ENCODE data around the gene SLC8A1.

SLC8A1 gene

DNA sequence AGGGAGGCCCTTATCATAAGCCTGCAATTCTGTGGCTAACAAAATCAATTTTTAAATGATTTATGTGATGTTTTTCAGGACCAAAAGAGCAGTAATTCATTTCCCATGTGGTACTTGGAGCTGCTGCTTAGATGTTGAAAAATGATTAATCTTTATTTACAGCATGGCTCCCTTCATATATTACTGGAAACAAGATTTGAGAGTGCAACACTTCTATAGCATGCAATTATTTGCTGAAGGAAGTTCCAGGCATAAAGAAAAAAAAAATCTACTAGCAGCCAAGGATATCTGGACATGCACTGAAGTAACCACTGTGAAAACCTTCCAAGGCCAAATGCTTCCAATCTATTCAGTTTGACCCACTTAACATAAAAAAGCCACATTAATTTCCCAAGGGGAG lies 186.3 kb downstream of the SLC8A1 start:
- DNase-seq = no peak

DNA sequence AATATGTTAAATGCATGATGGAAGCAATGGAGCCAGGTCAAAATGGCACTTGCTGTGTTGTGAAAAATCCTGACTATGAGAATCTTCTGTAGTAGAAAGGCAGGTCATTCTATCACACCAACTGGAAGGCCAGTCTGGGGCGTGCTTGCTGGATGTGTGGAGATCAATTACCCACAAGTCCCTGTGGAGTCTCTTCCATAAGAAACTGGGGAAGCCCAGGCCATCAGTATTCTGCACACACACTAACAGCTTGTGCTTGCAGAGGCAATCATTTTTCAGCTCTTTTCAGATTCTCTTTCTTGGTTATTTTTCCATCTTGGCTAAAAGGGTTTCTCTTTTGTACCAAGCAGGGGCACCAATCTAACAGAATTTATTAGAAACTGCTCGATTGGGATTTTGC lies 190.8 kb downstream of the SLC8A1 start:
- DNase-seq = no peak

DNA sequence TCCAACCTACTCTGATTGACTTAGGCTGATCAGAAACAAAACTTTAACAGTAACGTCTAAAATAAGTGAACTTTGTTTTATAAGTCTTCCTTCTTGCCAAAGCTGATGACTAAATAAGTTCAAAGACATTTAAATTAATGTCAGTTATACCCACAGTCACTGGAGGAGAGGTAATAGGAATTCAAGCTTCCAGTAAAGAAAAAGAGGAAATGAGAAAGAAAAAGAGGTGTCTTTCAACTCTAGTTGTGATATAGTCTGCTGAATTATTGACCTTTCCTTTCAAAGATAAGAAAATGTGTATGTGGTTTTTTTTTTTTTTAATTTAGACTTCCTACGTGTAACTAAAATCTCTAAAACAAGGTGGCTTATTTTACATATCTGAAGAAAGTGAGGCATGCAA lies 191.5 kb downstream of the SLC8A1 start:
- no peak for DNase-seq

DNA sequence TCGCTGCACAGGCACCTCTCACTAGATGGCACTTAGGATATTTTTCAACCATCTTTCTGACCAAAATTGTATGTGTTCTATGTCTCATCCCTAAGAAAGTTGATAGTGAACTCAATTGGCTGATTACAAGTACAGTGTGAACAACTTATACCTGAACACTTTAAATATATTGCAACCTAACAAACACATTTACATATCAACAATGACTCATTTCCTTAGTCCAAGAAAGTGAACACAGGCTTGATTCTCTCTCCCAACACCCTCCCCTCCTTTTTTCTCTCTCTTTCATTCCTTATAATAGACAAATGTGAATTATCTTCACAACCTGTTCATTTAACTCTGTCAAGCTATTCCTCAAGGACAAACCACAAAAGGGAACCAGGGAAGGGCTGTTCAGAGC lies 192.0 kb downstream of the SLC8A1 start:
- DNase-seq = no peak

DNA sequence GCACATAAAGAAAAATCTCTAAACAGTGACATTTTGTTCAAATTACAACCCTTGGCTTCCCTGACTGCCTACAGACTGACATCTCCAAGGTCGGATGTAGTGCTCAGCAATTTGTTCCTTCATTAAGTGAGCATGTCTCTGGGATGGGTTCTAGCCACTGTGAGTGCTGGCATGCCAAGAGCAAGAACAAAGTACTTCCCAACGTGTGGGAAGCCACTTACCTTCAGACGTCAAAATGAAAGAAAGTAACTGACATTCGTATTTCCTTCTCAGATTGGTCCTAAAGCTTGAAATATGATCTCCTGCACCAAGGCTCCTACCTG lies 193.8 kb downstream of the SLC8A1 start:
- no peak for DNase-seq

DNA sequence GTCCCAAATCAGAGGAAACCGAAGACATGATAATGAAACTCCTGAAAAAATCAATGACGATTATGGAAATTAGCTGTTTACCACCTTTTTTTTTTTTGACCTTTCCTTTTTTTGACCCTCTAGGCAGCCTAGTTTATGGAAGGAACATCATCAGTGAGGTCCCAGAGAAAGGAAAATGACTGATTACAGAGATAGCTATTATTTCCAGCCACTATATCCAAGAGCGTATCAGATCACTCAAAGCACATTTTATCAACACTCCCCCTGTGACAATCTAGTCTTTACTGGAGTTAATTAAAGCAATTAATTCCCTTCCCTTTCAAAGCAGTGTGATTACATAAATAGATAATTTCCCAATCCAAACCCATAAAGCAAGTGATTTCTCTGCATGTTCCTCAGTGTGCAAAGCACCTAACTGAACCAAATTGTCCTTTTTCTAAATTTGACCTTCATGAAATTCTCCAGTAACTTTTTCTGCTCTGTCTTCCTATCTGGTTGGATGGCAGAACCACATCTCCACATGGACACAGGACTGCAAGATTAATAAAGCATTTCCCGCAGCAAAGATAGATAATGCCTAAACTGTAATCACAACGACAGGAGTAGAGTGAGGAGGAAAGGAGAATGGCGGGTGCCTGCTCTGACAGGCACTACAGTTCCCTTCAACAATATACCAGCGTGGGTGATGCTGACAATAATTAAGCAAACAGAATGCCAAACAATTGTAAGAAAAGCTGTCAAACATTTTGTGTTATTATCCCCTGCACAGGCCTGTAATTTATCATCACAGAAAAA lies 194.4 kb downstream of the SLC8A1 start:
- DNase-seq = no peak

DNA sequence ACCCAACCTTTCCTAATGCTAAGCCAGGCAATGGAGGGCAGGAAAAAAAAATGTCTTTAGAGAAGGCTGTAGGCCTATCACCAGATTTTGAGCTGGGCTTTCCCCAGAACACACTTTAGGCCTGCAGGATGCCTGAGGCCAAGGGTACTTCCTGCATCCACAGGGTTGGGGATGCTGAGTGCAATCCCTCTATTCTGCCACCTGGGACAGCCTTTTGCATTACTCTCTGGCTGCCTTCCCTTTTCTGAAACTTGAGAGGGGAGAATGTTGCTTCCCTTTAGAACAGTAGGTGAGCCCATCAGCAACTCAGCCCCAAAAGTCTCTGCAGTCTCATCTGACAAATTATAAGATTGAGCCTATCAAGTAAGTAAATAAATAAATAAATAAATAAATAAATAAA lies 195.2 kb downstream of the SLC8A1 start:
- no peak for DNase-seq

DNA sequence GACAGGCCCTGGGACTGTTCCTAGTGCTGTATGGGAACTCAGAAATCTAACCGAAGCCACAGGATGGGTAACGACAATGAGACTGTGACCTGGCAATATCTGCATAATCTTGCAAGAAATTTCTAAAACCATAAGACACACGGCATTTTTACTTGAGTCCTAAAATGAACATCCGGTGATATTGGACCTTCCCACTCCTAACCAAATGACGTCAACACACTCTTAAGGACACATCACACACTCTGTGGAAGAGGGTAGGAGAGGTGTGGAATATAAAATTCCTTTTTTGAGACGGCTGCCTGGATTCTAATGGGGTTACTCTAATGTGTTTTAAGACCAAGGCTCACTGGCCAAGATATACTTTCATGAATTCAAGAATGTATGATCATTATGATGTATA lies 195.9 kb downstream of the SLC8A1 start:
- no peak for DNase-seq

DNA sequence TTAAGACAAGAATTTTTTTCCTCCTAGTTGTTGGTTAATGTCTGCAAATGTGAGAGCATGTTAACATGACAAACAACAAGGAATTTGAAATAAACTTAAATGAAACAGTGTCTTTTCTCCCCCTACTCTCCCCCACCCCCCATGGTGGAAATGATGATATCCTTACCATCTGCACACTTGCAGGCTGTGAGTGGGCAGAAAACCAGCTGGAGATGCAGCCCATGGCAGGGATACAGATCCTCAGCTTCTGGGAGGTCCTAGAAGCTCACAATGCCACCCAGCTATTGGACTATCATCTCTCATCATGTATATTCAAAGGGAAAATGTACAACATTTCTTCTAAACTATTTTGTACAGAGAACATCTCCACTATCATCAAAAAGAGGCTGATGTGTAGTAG lies 196.8 kb downstream of the SLC8A1 start:
- no peak for DNase-seq

DNA sequence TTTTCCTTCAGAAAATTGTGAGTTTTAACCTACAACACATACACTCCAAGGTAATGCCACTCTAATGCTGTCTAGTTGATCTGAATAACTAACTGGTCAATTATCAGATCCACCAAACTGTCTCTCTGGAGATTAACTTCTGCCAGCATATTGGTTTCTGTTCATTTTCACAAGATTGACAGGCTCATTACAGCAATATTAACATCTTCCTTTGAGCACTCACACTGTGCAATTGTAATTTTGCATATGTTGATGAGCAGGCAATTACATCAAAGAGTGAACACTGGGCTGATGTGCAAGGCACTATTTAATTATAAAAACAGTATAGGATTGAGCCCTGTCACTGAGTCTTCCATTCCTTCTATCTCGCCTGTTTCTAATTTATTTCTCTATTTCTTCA lies 197.3 kb downstream of the SLC8A1 start:
- DNase-seq = no peak

DNA sequence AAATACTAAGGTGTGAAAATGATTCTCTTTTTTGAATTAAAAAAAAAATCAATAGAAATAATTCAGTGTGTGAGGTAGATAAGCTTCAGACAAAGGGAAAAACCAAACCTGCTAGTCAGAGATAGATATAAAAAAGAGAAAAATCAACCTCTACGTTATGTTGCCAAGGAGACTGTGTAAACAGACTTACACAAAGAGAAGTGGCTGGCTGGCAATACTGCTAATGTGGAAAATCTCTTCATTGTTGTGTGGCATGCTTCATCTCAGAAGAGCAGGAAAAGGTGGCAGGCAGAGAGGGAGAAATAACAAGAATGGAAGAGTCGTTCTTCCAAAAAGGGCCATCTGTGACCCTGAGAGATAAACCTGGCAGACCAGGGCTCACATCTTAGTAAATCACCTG lies 200.8 kb downstream of the SLC8A1 start:
- no peak for DNase-seq

DNA sequence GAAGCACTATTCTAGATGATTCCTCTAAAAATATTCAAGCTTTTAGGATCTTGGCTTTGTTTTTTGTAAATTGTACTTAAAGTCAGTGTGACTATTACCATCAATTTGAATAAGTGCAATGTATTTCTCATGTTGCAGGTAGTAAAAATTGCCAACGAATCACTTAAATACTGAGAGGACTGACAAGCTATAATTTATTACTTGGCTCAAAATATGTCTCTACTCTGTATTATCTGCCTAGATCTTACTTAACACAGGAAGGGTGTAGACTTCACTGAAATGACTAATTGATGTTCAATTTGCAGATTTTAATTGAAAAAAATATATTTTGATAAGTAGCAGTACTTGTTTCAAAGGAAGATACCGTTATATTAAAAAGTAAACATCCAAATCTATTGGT lies 202.3 kb downstream of the SLC8A1 start:
- DNase-seq = no peak

DNA sequence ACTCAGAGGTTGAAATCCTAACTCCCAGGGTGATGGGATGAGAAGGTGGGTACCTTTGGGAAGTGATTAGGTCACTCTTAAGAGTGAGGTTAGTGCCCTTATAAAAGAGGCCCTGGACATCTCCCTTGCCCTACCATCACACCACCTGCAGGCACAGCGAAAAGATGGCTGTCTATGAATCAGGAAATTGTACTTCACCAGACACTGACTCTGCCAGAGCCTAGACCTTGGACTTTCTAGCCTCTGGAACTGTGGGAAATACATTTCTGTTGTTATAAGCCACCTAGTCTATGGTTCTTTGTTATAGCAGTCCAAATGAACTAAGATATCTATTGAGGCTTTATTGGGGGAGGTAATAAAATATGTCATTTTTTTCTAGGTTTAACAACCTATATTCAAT lies 203.6 kb downstream of the SLC8A1 start:
- DNase-seq = no peak

DNA sequence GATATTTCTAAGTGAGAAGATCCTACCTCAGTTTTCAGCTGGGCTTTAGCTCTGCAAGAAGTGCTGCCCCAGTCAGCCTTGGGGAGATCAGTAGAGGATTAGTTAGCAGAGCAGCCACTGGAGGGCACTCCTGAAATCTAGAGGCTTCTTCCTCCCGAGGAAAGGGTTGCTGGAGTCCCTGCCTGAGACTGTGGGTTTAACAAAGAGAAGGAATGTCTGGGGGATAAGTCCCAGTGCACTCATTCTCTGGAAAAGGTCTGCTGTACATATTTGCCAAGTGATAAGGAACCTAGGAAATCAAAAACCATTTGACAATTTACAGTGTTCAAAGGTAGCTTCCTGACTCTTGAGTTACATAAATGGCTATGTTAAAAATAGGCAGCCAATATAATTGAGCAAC lies 207.2 kb downstream of the SLC8A1 start:
- peak; percentile 3 for DNase-seq

DNA sequence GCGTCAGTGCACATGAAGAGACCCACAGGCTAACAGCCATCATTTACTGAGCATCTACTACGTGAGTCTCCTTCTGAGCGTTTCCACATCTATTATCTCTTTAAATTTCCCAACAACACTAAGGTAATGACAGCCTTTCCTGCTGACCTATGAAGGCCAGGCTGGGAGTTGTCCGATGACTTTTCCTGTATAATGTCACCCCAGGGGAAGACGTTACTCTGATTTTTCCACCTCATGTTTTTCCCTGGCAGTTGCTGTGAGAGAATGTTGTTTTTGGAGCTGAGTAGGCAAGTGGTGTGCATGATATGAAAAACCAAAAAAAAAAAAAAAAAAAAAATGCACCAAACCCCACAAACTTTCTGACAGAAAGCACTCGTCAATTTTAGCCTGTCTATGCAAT lies 207.6 kb downstream of the SLC8A1 start:
- DNase-seq = no peak

DNA sequence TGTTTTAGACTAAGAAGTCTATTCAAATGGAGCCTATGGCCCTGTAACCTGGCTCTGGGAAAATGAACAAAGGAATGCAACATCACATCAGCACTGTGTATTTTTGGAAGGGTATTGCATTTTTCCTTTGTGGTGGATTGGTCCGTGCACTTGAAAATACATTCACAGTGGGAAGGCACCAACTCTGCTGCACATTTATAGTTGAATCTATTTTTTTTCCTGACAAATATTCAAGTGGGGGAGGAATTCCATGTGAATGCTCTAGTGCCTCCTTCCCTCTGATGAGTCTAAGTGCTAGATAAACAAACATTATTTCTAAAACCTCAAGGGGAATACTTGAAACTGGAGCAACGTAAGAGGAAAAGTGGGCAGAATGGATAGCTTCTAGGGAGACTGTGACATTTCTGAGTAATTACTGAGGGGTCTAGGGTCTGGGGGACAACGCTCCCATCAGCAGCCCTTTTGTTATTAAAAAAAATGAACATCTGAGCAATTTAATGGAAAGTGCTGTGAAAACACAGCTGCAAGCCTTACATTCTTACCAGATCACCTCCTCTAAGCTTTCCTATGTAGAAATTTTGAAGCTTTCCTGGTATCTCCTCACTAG lies 208.2 kb downstream of the SLC8A1 start:
- DNase-seq = no peak

DNA sequence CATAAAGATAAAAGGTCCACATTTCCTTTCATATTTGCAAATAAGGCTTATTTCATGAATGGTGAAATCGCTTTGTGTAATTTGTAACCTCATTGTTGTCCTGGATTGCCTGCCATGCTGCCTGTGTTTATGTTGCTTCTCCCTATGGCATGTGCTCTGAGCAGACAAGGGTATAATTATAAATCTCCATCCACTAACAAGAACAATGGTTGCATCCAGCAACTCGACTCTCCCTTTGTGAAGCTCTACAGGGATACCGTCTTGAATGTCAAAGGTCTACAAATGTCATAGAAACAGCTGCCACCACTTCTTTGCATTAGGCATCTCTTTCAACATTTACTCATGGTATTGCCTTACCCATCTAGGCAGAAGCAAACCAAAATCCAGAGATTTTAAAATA lies 209.6 kb downstream of the SLC8A1 start:
- no peak for DNase-seq

DNA sequence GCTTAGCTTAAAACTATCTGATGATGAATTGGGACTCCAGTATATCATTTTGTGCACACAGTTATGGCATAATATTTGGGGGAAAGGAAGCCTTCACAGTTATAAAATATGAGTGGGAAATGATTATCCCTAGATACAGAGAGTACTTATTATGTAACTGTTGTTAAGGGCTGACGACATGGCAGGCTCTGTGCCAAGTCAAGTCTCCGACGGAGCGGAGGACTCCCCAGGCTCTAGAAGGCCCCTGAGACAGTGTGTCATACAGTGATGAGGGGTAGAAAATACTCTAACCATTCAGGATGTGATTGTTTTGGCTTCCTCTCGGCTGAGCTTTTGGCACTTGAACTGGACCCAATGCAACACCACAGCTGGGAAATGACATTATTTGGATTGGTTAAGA lies 211.8 kb downstream of the SLC8A1 start:
- no peak for DNase-seq

DNA sequence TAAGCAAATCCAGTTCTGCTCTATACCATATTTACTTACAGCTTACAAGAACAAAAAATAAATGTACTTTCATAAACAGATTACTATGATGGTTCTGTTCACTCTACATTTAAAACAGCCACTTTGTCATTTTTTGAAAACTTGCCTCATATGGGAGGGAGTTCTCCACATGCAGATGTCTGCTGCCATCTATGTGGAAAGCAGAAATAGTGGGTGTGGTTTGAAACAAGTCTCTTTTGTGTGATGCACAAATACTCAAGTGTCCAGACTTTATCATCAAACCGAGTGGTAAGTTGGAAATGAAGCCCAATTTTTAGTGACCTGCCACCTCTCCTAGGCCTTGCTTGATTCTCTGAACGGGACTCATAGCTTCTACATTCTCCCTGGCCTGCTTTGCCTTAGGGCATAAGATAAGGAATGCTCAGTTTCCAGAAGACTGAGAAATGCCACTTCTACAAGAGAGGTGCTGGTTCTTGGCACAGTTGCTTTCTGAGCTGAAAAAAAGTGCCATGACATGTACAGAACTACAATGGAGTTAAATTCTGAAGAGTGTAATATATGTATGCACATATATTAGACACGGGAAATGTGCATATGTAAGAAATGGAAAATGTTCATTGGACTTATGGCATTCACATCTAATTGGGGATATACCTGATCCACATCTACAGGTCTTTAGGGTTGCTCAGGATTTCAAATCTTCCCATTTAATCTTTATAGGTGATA lies 221.0 kb downstream of the SLC8A1 start:
- DNase-seq = no peak

DNA sequence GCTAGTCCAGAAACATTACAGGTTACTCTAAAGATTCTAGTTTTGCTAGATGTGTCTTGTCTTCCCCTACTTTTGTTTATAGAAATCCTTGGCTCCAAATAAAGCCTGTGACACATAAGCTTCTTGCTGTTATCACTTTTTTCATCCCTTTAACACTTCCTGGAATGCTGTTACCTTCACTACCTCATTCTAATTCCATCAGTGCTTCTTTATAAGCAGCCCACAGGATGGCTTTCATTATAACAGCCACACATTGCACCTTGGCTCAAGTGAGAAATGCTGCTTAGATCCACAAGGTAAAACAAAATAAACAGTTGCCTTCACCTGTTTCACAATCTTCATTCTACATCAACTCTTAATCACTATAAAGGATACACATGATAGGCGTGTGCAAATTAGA lies 221.7 kb downstream of the SLC8A1 start:
- DNase-seq = no peak

DNA sequence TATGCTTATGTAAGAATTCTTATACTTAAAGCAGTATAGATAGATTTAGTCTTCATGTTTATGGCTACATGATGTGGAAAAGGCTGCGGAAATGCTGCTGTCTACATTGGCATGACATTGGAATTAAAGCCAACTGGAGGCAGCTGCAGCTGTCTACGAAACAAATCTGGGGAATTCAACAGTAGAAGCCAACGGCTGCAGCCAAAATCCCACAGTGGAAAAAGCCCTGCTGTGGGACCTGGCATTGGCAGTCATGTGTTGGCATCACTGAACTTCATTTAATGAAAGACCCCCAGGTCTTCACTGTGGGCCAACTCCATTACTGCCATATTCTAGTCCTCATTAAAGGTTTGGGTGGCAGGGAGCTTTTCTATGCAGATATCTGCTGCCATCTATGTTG lies 223.6 kb downstream of the SLC8A1 start:
- DNase-seq = no peak

DNA sequence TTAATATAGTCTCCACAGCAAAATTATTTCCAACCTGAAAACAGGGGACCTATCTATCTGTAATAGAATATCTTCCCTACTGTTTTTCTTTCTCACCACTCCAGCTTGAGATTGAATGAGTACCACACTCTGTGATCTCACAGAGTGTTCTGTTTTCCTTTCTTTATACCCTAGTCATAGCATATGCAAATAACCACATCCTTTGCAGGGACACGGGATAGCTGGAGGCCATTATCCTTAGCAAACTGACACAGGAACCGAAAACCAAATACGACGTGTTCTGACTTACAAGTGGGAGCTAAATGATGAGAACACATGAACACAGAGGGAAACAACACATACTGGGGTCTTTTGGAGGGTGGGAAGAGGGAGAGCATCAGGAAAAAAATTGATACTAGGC lies 224.7 kb downstream of the SLC8A1 start:
- DNase-seq = no peak

DNA sequence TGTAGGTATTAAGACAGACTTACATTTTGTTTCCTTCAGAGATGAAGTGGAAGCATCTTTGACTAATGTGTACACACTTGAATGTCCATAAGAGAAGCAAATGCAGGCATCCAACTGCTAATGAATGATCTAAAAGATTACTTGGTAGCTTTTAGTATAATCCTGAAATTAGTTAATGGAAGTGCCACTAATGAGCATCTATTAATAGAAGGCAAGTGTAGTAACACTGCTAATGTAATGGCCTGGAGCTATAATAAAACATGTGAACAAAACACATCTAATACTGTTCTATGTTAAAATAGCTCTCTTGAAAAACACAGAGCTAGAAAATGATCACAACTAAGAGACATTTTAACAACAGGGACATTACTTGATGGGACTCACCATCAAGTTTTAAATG lies 225.3 kb downstream of the SLC8A1 start:
- no peak for DNase-seq

DNA sequence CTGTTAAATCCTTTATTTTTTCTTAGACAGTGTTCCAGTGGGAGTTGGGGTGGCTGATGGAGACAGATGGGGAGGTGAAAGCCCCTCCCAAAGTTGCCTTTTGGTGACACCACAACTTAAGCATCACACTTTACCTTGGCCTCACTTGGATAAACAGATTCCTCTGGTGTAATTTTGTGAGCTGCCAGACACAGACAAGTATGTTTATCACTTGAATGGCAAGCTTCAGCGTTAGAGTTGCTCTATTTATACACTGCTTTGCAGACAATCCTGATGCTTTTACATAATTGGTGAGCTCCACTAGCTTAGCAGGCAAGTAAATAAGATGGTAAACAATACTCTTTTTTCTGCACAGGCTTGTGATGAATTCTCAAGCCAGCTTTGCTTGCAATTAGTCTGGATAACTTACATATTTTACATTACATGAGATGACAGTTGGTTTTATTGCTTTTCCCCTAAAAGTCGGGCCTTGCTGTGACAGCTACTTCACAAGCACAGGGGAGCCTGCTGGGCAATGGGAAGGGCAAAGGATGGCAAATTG lies 226.2 kb downstream of the SLC8A1 start:
- no peak for DNase-seq
